ENCODE results near the gene GALK1. TPM values are rescaled to one million over a fixed set of nuclear protein-coding genes. Genes with fewer than 3 reads are reported as not detected.

GALK1 gene
- total RNA-seq, 4 donors from 2014 or later: 50.1 to 81.9 (median 64.1) TPM

GRCh38 chr17:75803883-75804282 lies 38.9 kb upstream of the GALK1 start:
- no peak overlapping the region for H3K4me3 ChIP-seq
- TF ChIP-seq, protein P1, sequence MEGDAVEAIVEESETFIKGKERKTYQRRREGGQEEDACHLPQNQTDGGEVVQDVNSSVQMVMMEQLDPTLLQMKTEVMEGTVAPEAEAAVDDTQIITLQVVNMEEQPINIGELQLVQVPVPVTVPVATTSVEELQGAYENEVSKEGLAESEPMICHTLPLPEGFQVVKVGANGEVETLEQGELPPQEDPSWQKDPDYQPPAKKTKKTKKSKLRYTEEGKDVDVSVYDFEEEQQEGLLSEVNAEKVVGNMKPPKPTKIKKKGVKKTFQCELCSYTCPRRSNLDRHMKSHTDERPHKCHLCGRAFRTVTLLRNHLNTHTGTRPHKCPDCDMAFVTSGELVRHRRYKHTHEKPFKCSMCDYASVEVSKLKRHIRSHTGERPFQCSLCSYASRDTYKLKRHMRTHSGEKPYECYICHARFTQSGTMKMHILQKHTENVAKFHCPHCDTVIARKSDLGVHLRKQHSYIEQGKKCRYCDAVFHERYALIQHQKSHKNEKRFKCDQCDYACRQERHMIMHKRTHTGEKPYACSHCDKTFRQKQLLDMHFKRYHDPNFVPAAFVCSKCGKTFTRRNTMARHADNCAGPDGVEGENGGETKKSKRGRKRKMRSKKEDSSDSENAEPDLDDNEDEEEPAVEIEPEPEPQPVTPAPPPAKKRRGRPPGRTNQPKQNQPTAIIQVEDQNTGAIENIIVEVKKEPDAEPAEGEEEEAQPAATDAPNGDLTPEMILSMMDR (IDR thresholded peaks at IDR 0.05): no peak
- TF ChIP-seq POLR2A (IDR thresholded peaks at IDR 0.05): no peak
- H3K27ac ChIP-seq: no peak overlapping the region
- no peaks in the 10 kb centered on the region for H3K27me3 ChIP-seq
- peaks cover 0 to 15% (median 0%) of the 10 kb centered on the region in 3 donors for H3K36me3 ChIP-seq
- no peaks in the 10 kb centered on the region for H3K4me1 ChIP-seq
- H3K9me3 ChIP-seq: no peaks in the 10 kb centered on the region
- no peak for DNase-seq

GRCh38 chr17:75799402-75799801 lies 34.4 kb upstream of the GALK1 start:
- no peaks in the 10 kb centered on the region for H3K9me3 ChIP-seq
- H3K27ac ChIP-seq: no peak overlapping the region
- peak in 1 of 3 donors; percentile 6 for DNase-seq
- TF ChIP-seq, protein P1 (IDR thresholded peaks at IDR 0.05): no peak
- no peak for TF ChIP-seq POLR2A (IDR thresholded peaks at IDR 0.05)
- H3K27me3 ChIP-seq: no peaks in the 10 kb centered on the region
- peaks cover 0 to 31% (median 0%) of the 10 kb centered on the region in 3 donors for H3K36me3 ChIP-seq
- no peaks in the 10 kb centered on the region for H3K4me1 ChIP-seq
- no peak overlapping the region for H3K4me3 ChIP-seq

- TF ChIP-seq, protein P1 (IDR thresholded peaks at IDR 0.05): no peak
- no peak for TF ChIP-seq POLR2A (IDR thresholded peaks at IDR 0.05)
- Histone ChIP-seq H3K36me3 (peaks cover 0 to 31% (median 0%) of the 10 kb centered on the region in 3 donors), H3K4me3 (no peak overlapping the region), H3K27ac (no peak overlapping the region), H3K27me3 (no peaks in the 10 kb centered on the region), H3K9me3 (no peaks in the 10 kb centered on the region), H3K4me1 (no peaks in the 10 kb centered on the region)
- DNase-seq: peak in 1 of 3 donors; percentile 11
These were observed 31.0 kb upstream of the GALK1 start for GRCh38 chr17:75795820-75796607.

- Histone ChIP-seq H3K27ac (no peak overlapping the region), H3K4me3 (no peak overlapping the region), H3K27me3 (no peaks in the 10 kb centered on the region), H3K36me3 (peaks cover 0 to 12% (median 0%) of the 10 kb centered on the region in 3 donors), H3K4me1 (no peaks in the 10 kb centered on the region), H3K9me3 (no peaks in the 10 kb centered on the region)
- DNase-seq: no peak
- TF ChIP-seq POLR2A (IDR thresholded peaks at IDR 0.05): no peak
- TF ChIP-seq, protein P1 (IDR thresholded peaks at IDR 0.05): no peak
These were observed 28.5 kb upstream of the GALK1 start for GRCh38 chr17:75793460-75793859.

GRCh38 chr17:75791254-75791653 lies 26.3 kb upstream of the GALK1 start:
- DNase-seq: no peak
- H3K4me3 ChIP-seq: no peak overlapping the region
- H3K27me3 ChIP-seq: no peaks in the 10 kb centered on the region
- TF ChIP-seq, protein P1 (IDR thresholded peaks at IDR 0.05): no peak
- no peak for TF ChIP-seq POLR2A (IDR thresholded peaks at IDR 0.05)
- H3K4me1 ChIP-seq: peaks cover 0 to 5% (median 2%) of the 10 kb centered on the region in 4 donors
- H3K9me3 ChIP-seq: no peaks in the 10 kb centered on the region
- no peak overlapping the region for H3K27ac ChIP-seq
- no peaks in the 10 kb centered on the region for H3K36me3 ChIP-seq

Measured in Peyer's patch (tissue), 4 donors.